Activated B cell treated with CpG ODN at 0.5 μM for 24 hours (primary cell): ENCODE measurements around the gene PBX3. TPM values are rescaled to one million over a fixed set of nuclear protein-coding genes. Genes with fewer than 3 reads are reported as not detected.

Source experiments
- ATAC-seq: fragments of 200-7000 bp; cut with Tn5 transposase; one replicate; pipeline ENCODE4 v1.10.0; 2021; ENCODE audit warnings: low read depth, mild to moderate bottlenecking, moderate library complexity
- CTCF ChIA-PET: fragments of 350-600 bp; sonication (Branson Sonifier 250); formaldehyde crosslinking; loops from one replicate; lab custom pipeline; 2021; ENCODE audit warnings: antibody characterized with exemption; lab: Charles Lee
- POLR2A ChIA-PET: fragments of 350-600 bp; sonication (Branson Sonifier 250); formaldehyde crosslinking; loops from one replicate; lab custom pipeline; 2021; ENCODE audit warnings: antibody characterized with exemption; lab: Charles Lee
- DNase-seq: peaks from one replicate; pipeline ENCODE4 v3.0.0; 2022
- H3K27ac Mint-ChIP-seq: one replicate; pipeline ENCODE4 v1.8.0; 2020; ENCODE audit warnings: mixed read lengths
- H3K27me3 Mint-ChIP-seq: one replicate; pipeline ENCODE4 v1.8.0; 2021; ENCODE audit warnings: mixed read lengths
- H3K36me3 Mint-ChIP-seq: one replicate; pipeline ENCODE4 v1.8.0; 2021; ENCODE audit warnings: low read depth, mixed read lengths
- H3K4me1 Mint-ChIP-seq: one replicate; pipeline ENCODE4 v1.8.0; 2021; ENCODE audit warnings: mixed read lengths
- H3K4me3 Mint-ChIP-seq: one replicate; pipeline ENCODE4 v1.8.0; 2020; ENCODE audit warnings: mild to moderate bottlenecking, mixed read lengths
- H3K9me3 Mint-ChIP-seq: one replicate; pipeline ENCODE4 v1.8.0; 2020; ENCODE audit warnings: mixed read lengths
- CTCF ChIP-seq: fragments of 200-600 bp; IDR thresholded peaks from one replicate; pipeline ENCODE4 v1.8.0; 2022; ENCODE audit warnings: antibody characterized with exemption, mild to moderate bottlenecking
- intact Hi-C: fragments of 100-400 bp; cut with micrococcal nuclease; formaldehyde crosslinking; loops from one replicate; pipeline ENCODE4 v1.15.1; 2024
- total RNA-seq: library from RNA; stranded (reverse); gene quantifications from 2 replicates; pipeline ENCODE4 v1.2.3, GENCODE V29; 2022

Gene PBX3
- total RNA-seq, 1 donor from 2014 or later = 37.2 TPM

DNA sequence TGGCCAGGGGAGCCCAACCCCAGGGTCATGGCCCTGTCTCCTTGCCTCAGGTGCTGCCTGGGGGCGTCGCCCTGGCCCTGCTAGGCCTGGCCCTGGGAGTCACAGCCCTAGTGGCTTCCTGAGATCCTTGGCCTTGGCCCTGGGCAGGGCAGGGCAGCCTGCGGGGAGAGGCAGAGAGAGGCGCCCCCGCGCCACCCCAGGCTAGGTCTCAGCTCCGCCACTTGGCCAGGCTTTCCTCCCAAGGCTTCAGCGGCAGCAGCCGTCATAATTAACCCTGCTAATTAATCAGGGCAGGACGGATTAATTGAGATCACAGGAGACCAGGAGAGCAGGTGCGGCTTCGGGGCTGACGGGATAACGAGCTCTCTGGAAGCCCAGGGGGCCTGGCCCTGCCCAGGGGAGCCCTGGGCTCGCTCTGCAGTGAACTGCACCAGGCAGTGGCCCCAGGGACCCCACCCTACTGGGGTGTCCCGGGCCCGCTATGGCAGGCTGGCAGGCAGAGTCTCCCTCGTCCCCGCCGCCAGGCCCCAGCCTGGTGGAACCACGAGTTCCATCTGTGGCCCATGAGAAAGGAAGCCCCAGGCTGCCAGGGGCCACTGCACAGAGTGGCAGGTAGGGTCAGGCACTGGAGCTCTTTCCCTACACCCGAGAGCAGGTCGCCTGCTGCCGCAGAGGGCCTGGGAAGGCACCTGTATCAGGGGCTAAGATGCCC lies 269.6 kb downstream of the PBX3 start:
- DNase-seq (no peak), ATAC-seq (no peak)
- CTCF ChIA-PET = no interaction called here
- Mint-ChIP-seq H3K4me1 (no peaks in the 10 kb centered on the region), H3K27me3 (peaks cover 2% of the 10 kb centered on the region), H3K4me3 (no peak overlapping the region), H3K27ac (no peak overlapping the region), H3K9me3 (no peaks in the 10 kb centered on the region), H3K36me3 (no peaks in the 10 kb centered on the region)
- no peak for TF ChIP-seq CTCF
- intact Hi-C loops = no loop called here
- POLR2A ChIA-PET = no interaction called here

Other genes starting within 250 kb of the PBX3 start
- 80.2 and 84.9 TPM in 2 replicates for gene MAPKAP1, start 40.2 kb upstream of the PBX3 start, total RNA-seq